ENCODE measurements around the gene RBX1. TPM values are rescaled to one million over a fixed set of nuclear protein-coding genes. Genes with fewer than 3 reads are reported as not detected.

RBX1 gene
- total and polyA plus RNA-seq, 5 donors = 52.6 to 102 (median 58.8) TPM

- 75% methylated on average over 8 of the region's 8 CpGs for WGBS
- no peaks in the 10 kb centered on the region for H3K27me3 ChIP-seq (ENCODE audit: control insufficient read depth, insufficient read depth)
- H3K27ac ChIP-seq (ENCODE audit: low read length) = no peak overlapping the region
- no peak for DNase-seq
- intact Hi-C loops (cut with DNase I) = no loop called here
- no peak for ATAC-seq
- H3K4me1 ChIP-seq (ENCODE audit: control insufficient read depth, insufficient read depth, low read length) = peaks cover 4% of the 10 kb centered on the region
- H3K4me3 ChIP-seq (ENCODE audit: low read length) = no peak overlapping the region
- H3K9me3 ChIP-seq (ENCODE audit: control insufficient read depth, low read length) = no peaks in the 10 kb centered on the region
Observed at GRCh38 chr22:40967111-40967760, 16.1 kb downstream of the RBX1 start.

- no peaks in the 10 kb centered on the region for H3K27me3 ChIP-seq (ENCODE audit: control insufficient read depth, insufficient read depth)
- 95% methylated on average over 6 of the region's 6 CpGs for WGBS
- no peak overlapping the region for H3K4me3 ChIP-seq (ENCODE audit: low read length)
- no peaks in the 10 kb centered on the region for H3K9me3 ChIP-seq (ENCODE audit: control insufficient read depth, low read length)
- no peak for ATAC-seq
- no peak for DNase-seq
- peaks cover 2% of the 10 kb centered on the region for H3K4me1 ChIP-seq (ENCODE audit: control insufficient read depth, insufficient read depth, low read length)
- H3K27ac ChIP-seq (ENCODE audit: low read length) = no peak overlapping the region
- intact Hi-C loops (cut with DNase I) = loop anchor here in 1 of 4 donors (5.0 kb wide), 1 partner anchor 35 kb away; no protein-coding TSS in a partner anchor
Observed at GRCh38 chr22:40972587-40972986, 21.4 kb downstream of the RBX1 start.

GRCh38 chr22:40973144-40973543, 22.0 kb downstream of the RBX1 start:
- ATAC-seq = no peak
- peaks cover 2% of the 10 kb centered on the region for H3K4me1 ChIP-seq (ENCODE audit: control insufficient read depth, insufficient read depth, low read length)
- H3K9me3 ChIP-seq (ENCODE audit: control insufficient read depth, low read length) = no peaks in the 10 kb centered on the region
- 96% methylated on average over 13 of the region's 13 CpGs for WGBS
- H3K4me3 ChIP-seq (ENCODE audit: low read length) = no peak overlapping the region
- no peak overlapping the region for H3K27ac ChIP-seq (ENCODE audit: low read length)
- intact Hi-C loops (cut with DNase I) = loop anchor here in 1 of 4 donors (5.0 kb wide), 1 partner anchor 34 kb away; no protein-coding TSS in a partner anchor
- H3K27me3 ChIP-seq (ENCODE audit: control insufficient read depth, insufficient read depth) = no peaks in the 10 kb centered on the region
- no peak for DNase-seq

- no peaks in the 10 kb centered on the region for H3K27me3 ChIP-seq (ENCODE audit: control insufficient read depth, insufficient read depth)
- WGBS = 74% methylated on average over 1 of the region's 1 CpG
- intact Hi-C loops (cut with DNase I) = no loop called here
Observed at GRCh38 chr22:40975366-40975765, 24.2 kb downstream of the RBX1 start.

GRCh38 chr22:40976866-40977700, 25.9 kb downstream of the RBX1 start:
- DNase-seq = no peak
- Histone ChIP-seq H3K4me3 (ENCODE audit: low read length) (no peak overlapping the region), H3K27ac (ENCODE audit: low read length) (no peak overlapping the region), H3K9me3 (ENCODE audit: control insufficient read depth, low read length) (no peaks in the 10 kb centered on the region), H3K4me1 (ENCODE audit: control insufficient read depth, insufficient read depth, low read length) (peaks cover under 1% of the 10 kb centered on the region), H3K27me3 (ENCODE audit: control insufficient read depth, insufficient read depth) (no peaks in the 10 kb centered on the region)
- ATAC-seq = no peak
- intact Hi-C loops (cut with DNase I) = no loop called here
- 82% methylated on average over 18 of the region's 18 CpGs for WGBS

More at GRCh38 chr22:40975366-40975765, 24.2 kb downstream of the RBX1 start:
- Histone ChIP-seq H3K9me3 (ENCODE audit: control insufficient read depth, low read length) (no peaks in the 10 kb centered on the region), H3K4me3 (ENCODE audit: low read length) (no peak overlapping the region), H3K4me1 (ENCODE audit: control insufficient read depth, insufficient read depth, low read length) (peaks cover 2% of the 10 kb centered on the region), H3K27ac (ENCODE audit: low read length) (no peak overlapping the region)
- ATAC-seq (no peak), DNase-seq (no peak)

- no peaks in the 10 kb centered on the region for H3K4me1 ChIP-seq (ENCODE audit: control insufficient read depth, insufficient read depth, low read length)
- WGBS = 97% methylated on average over 7 of the region's 7 CpGs
- H3K27me3 ChIP-seq (ENCODE audit: control insufficient read depth, insufficient read depth) = no peaks in the 10 kb centered on the region
- no peak overlapping the region for H3K27ac ChIP-seq (ENCODE audit: low read length)
- intact Hi-C loops (cut with DNase I) = no loop called here
- H3K4me3 ChIP-seq (ENCODE audit: low read length) = no peak overlapping the region
- DNase-seq (no peak), ATAC-seq (no peak)
- H3K9me3 ChIP-seq (ENCODE audit: control insufficient read depth, low read length) = no peaks in the 10 kb centered on the region
Observed at GRCh38 chr22:40979198-40979597, 28.0 kb downstream of the RBX1 start.

- DNase-seq (no peak), ATAC-seq (no peak)
- H3K9me3 ChIP-seq (ENCODE audit: control insufficient read depth, low read length) = no peaks in the 10 kb centered on the region
- H3K27me3 ChIP-seq (ENCODE audit: control insufficient read depth, insufficient read depth) = no peaks in the 10 kb centered on the region
- no peak overlapping the region for H3K27ac ChIP-seq (ENCODE audit: low read length)
- 72% methylated on average over 8 of the region's 8 CpGs for WGBS
- H3K4me3 ChIP-seq (ENCODE audit: low read length) = no peak overlapping the region
- intact Hi-C loops (cut with DNase I) = no loop called here
- H3K4me1 ChIP-seq (ENCODE audit: control insufficient read depth, insufficient read depth, low read length) = no peaks in the 10 kb centered on the region
Observed at GRCh38 chr22:40979871-40980270, 28.7 kb downstream of the RBX1 start.

- 68% methylated on average over 21 of the region's 21 CpGs for WGBS
- Histone ChIP-seq H3K9me3 (ENCODE audit: control insufficient read depth, low read length) (no peaks in the 10 kb centered on the region), H3K4me3 (ENCODE audit: low read length) (no peak overlapping the region), H3K27ac (ENCODE audit: low read length) (no peak overlapping the region), H3K4me1 (ENCODE audit: control insufficient read depth, insufficient read depth, low read length) (no peaks in the 10 kb centered on the region), H3K27me3 (ENCODE audit: control insufficient read depth, insufficient read depth) (no peaks in the 10 kb centered on the region)
- no peak for DNase-seq
- intact Hi-C loops (cut with DNase I) = no loop called here
- ATAC-seq = peak; percentile 31 to 42
Observed at GRCh38 chr22:40982482-40983385, 31.6 kb downstream of the RBX1 start.

GRCh38 chr22:40991298-40991697, 40.1 kb downstream of the RBX1 start:
- intact Hi-C loops (cut with DNase I) = no loop called here
- no peak for DNase-seq
- no peak overlapping the region for H3K4me3 ChIP-seq (ENCODE audit: low read length)

GRCh38 chr22:40995821-40996220, 44.6 kb downstream of the RBX1 start:
- WGBS = 84% methylated on average over 4 of the region's 4 CpGs
- H3K27me3 ChIP-seq (ENCODE audit: control insufficient read depth, insufficient read depth) = no peaks in the 10 kb centered on the region
- ATAC-seq (no peak), DNase-seq (no peak)
- no peak overlapping the region for H3K4me3 ChIP-seq (ENCODE audit: low read length)
- H3K4me1 ChIP-seq (ENCODE audit: control insufficient read depth, insufficient read depth, low read length) = no peaks in the 10 kb centered on the region
- H3K9me3 ChIP-seq (ENCODE audit: control insufficient read depth, low read length) = no peaks in the 10 kb centered on the region
- intact Hi-C loops (cut with DNase I) = no loop called here
- H3K27ac ChIP-seq (ENCODE audit: low read length) = no peak overlapping the region

More at GRCh38 chr22:40991298-40991697, 40.1 kb downstream of the RBX1 start:
- H3K4me1 ChIP-seq (ENCODE audit: control insufficient read depth, insufficient read depth, low read length) = no peaks in the 10 kb centered on the region
- no peak for ATAC-seq
- no peaks in the 10 kb centered on the region for H3K9me3 ChIP-seq (ENCODE audit: control insufficient read depth, low read length)
- WGBS = 80% methylated on average over 9 of the region's 9 CpGs
- no peaks in the 10 kb centered on the region for H3K27me3 ChIP-seq (ENCODE audit: control insufficient read depth, insufficient read depth)
- H3K27ac ChIP-seq (ENCODE audit: low read length) = no peak overlapping the region

All from right cardiac atrium (tissue), 5 donors.